SK-N-SH (cell line): ENCODE data around the gene RHOH.

Experiments used
- CHD2 ChIP-seq: fragments of 150-350 bp; IDR thresholded peaks from 2 replicates; pipeline ENCODE4 v1.6.1; 2018; ENCODE audit warnings: low read length; ENCODE audit not compliant: partially characterized antibody
- EZH2phosphoT487 ChIP-seq: fragments of 200-600 bp; sonication (generic); IDR thresholded peaks from 2 replicates; pipeline ENCODE4 v1.6.1; 2017; ENCODE audit warnings: low read depth, mixed run types, mild to moderate bottlenecking, antibody characterized with exemption, moderate library complexity, borderline replicate concordance
- FOXM1 ChIP-seq: IDR thresholded peaks from 2 replicates; pipeline ENCODE4 v1.4.0; 2012; ENCODE audit warnings: low read depth, mild to moderate bottlenecking
- GABPA ChIP-seq: IDR thresholded peaks from 2 replicates; pipeline ENCODE4 v1.4.0; 2012; ENCODE audit warnings: low read depth, mild to moderate bottlenecking
- GATA2 ChIP-seq: sonication (generic); formaldehyde crosslinking; IDR thresholded peaks from 2 replicates; pipeline ENCODE4 v1.5.0; 2020; ENCODE audit warnings: mild to moderate bottlenecking, missing genetic modification reagents
- POLR2AphosphoS5 ChIP-seq: IDR thresholded peaks from 2 replicates; pipeline ENCODE4 v1.6.1; 2012; ENCODE audit warnings: low read depth, low read length
- RAD21 ChIP-seq: IDR thresholded peaks from 2 replicates; pipeline ENCODE4 v1.6.1; 2012; ENCODE audit warnings: mild to moderate bottlenecking, low read length
- RFX5 ChIP-seq: IDR thresholded peaks from 2 replicates; pipeline ENCODE4 v1.6.1; 2012; ENCODE audit warnings: mild to moderate bottlenecking, improper control_type of control experiment, low read length
- TCF12 ChIP-seq: IDR thresholded peaks from 2 replicates; pipeline ENCODE4 v1.4.0; 2012
- TF ChIP-seq, protein P1 (sequence below): fragments of 200-600 bp; sonication (generic); IDR thresholded peaks from 2 replicates; pipeline ENCODE4 v1.6.1; 2017; ENCODE audit warnings: antibody characterized with exemption, mild to moderate bottlenecking, moderate library complexity
- TF ChIP-seq, protein P2 (sequence below): fragments of 150-350 bp; IDR thresholded peaks from 2 replicates; pipeline ENCODE4 v1.6.1; 2017; ENCODE audit warnings: antibody characterized with exemption, low read length, low read depth, borderline replicate concordance

DNA sequence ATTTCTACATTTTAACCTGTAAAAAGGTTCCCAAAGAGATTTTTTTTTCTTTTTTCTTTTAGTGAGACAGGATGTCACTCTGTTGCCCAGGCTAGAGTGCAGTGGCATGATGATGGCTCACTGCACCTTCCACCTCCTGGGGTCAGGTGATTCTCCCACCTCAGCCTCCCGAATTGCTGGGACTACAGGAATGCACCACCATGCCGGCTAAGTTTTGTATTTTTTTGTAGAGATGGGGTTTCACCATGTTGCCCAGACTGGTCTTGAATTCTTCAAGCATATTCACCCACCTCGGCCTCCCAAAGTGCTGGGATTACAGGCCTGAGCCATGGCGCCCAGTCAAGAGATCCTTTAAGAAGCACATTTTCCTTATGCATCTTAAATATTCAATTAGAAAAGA is 12.6 kb downstream of the RHOH start:
- TF ChIP-seq RFX5: no peak
- TF ChIP-seq, protein P1, sequence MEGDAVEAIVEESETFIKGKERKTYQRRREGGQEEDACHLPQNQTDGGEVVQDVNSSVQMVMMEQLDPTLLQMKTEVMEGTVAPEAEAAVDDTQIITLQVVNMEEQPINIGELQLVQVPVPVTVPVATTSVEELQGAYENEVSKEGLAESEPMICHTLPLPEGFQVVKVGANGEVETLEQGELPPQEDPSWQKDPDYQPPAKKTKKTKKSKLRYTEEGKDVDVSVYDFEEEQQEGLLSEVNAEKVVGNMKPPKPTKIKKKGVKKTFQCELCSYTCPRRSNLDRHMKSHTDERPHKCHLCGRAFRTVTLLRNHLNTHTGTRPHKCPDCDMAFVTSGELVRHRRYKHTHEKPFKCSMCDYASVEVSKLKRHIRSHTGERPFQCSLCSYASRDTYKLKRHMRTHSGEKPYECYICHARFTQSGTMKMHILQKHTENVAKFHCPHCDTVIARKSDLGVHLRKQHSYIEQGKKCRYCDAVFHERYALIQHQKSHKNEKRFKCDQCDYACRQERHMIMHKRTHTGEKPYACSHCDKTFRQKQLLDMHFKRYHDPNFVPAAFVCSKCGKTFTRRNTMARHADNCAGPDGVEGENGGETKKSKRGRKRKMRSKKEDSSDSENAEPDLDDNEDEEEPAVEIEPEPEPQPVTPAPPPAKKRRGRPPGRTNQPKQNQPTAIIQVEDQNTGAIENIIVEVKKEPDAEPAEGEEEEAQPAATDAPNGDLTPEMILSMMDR: no peak
- TF ChIP-seq FOXM1: no peak
- no peak for TF ChIP-seq GABPA
- TF ChIP-seq GATA2 (CRISPR knock-in tag): no peak
- no peak for TF ChIP-seq TCF12
- no peak for TF ChIP-seq EZH2phosphoT487
- no peak for TF ChIP-seq POLR2AphosphoS5
- TF ChIP-seq CHD2: no peak
- TF ChIP-seq, protein P2, sequence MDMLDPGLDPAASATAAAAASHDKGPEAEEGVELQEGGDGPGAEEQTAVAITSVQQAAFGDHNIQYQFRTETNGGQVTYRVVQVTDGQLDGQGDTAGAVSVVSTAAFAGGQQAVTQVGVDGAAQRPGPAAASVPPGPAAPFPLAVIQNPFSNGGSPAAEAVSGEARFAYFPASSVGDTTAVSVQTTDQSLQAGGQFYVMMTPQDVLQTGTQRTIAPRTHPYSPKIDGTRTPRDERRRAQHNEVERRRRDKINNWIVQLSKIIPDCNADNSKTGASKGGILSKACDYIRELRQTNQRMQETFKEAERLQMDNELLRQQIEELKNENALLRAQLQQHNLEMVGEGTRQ: no peak
- TF ChIP-seq RAD21: no peak
